ENCODE measurements around the gene CDK19.

DNA sequence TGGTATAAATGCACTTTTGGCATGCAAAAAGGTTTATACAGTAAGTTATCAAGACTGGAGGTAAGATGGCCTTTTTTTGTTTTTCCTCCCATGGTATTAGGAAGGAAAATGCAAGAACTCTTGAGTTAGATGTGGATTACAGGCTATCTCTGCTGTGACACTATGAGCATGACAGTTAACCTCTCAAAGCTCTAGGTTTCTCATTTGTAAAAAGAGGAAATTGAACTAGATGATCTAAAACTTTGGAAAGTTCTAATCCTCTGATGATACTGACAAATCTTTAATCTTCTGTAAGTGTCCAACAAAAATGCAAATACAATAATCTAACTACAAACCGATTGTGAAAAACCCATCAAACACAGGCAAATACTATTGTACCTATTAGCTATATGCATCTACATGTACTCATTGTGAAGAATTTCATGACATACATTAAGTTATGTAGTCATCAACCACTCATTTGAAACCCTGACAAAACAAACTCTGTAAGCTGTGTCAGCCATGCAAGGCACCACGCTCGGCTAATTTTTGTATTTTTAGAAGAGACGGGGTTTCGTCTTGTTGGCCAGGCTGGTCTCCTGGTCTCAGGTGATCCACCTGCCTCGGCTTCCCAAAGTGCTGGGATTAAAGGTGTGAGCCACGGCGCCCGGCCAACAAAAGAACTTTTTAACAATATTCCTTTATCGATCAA, 4.2 kb downstream of the CDK19 start:
- no peak for TF ChIP-seq CTCF (conservative IDR thresholded peaks at IDR 0.05; ENCODE audit: low read depth, low read length)
- TF ChIP-seq POLR2A (IDR thresholded peaks at IDR 0.05; ENCODE audit: low read depth, low read length) = no peak
- no peak for TF ChIP-seq RFX5 (IDR thresholded peaks at IDR 0.05; ENCODE audit: low read depth, low read length)
- no peak for TF ChIP-seq USF2 (IDR thresholded peaks at IDR 0.05; ENCODE audit: low read depth, low read length)
- no peak for TF ChIP-seq MAFK (IDR thresholded peaks at IDR 0.05; ENCODE audit: low read depth, low read length)
- no peak for TF ChIP-seq RAD21 (IDR thresholded peaks at IDR 0.05; ENCODE audit: low read length)
- no peak for TF ChIP-seq MXI1 (IDR thresholded peaks at IDR 0.05; ENCODE audit: borderline replicate concordance, low read depth, low read length)
- TF ChIP-seq MAZ (IDR thresholded peaks at IDR 0.05; ENCODE audit: borderline replicate concordance, low read depth, low read length) = no peak
- no peak for TF ChIP-seq CEBPB (IDR thresholded peaks at IDR 0.05; ENCODE audit: low read depth, low read length)

All from IMR-90 (cell line).